GM23248 (cell line): Measurements from ENCODE around the gene FADS3. TPM values are rescaled to one million over a fixed set of nuclear protein-coding genes. Genes with fewer than 3 reads are reported as not detected.

ENCODE experiments used
- DNase-seq: peaks from one replicate; pipeline ENCODE4 v3.0.0-alpha.2; 2015
- H2AFZ ChIP-seq: fragments of 200-600 bp; sonication (generic); 2 replicates; pipeline ENCODE4 v1.6.1; 2016; ENCODE audit warnings: antibody characterized with exemption
- H3F3A ChIP-seq: fragments of 200-600 bp; sonication (generic); 2 replicates; pipeline ENCODE4 v1.6.1; 2016; ENCODE audit warnings: mild to moderate bottlenecking, antibody characterized with exemption, mixed run types; ENCODE audit not compliant: insufficient read depth
- H3K27ac ChIP-seq: fragments of 200-600 bp; sonication (generic); 2 replicates; pipeline ENCODE4 v1.5.1; 2016; ENCODE audit warnings: mild to moderate bottlenecking
- H3K27me3 ChIP-seq: fragments of 200-600 bp; sonication (generic); replicated peaks from 2 replicates; pipeline ENCODE4 v1.6.1; 2016; ENCODE audit warnings: mild to moderate bottlenecking; ENCODE audit not compliant: insufficient read depth
- H3K36me3 ChIP-seq: fragments of 200-600 bp; sonication (generic); 2 replicates; pipeline ENCODE4 v1.6.1; 2016; ENCODE audit warnings: low read depth, mild to moderate bottlenecking
- H3K4me1 ChIP-seq: fragments of 200-600 bp; sonication (generic); 2 replicates; pipeline ENCODE4 v1.6.1; 2016; ENCODE audit warnings: mild to moderate bottlenecking; ENCODE audit not compliant: insufficient read depth
- H3K4me2 ChIP-seq: fragments of 200-600 bp; sonication (generic); one replicate; pipeline ENCODE4 v1.6.1; 2016; ENCODE audit warnings: mild to moderate bottlenecking; ENCODE audit not compliant: unreplicated experiment
- H3K4me3 ChIP-seq: fragments of 200-600 bp; sonication (generic); 2 replicates; pipeline ENCODE4 v1.5.1; 2016; ENCODE audit warnings: mild to moderate bottlenecking
- H3K79me2 ChIP-seq: fragments of 200-600 bp; sonication (generic); 2 replicates; pipeline ENCODE4 v1.6.1; 2016; ENCODE audit warnings: mild to moderate bottlenecking; ENCODE audit not compliant: insufficient read depth
- H3K9ac ChIP-seq: fragments of 200-600 bp; sonication (generic); 2 replicates; pipeline ENCODE4 v1.6.1; 2016; ENCODE audit warnings: mild to moderate bottlenecking
- H3K9me2 ChIP-seq: fragments of 200-600 bp; sonication (generic); 2 replicates; pipeline ENCODE4 v1.6.1; 2016; ENCODE audit warnings: mixed run types, mild to moderate bottlenecking, moderate library complexity; ENCODE audit not compliant: insufficient read depth
- H3K9me3 ChIP-seq: fragments of 200-600 bp; sonication (generic); one replicate; pipeline ENCODE4 v1.6.1; 2017; ENCODE audit warnings: low read depth
- H4K20me1 ChIP-seq: fragments of 200-600 bp; sonication (generic); 2 replicates; pipeline ENCODE4 v1.6.0; 2016; ENCODE audit not compliant: insufficient read depth
- EZH2 ChIP-seq: fragments of 200-600 bp; sonication (generic); IDR thresholded peaks from 2 replicates; pipeline ENCODE4 v1.6.1; 2018; ENCODE audit warnings: antibody characterized with exemption, mild to moderate bottlenecking; ENCODE audit not compliant: insufficient read depth, poor library complexity, severe bottlenecking
- EZH2phosphoT487 ChIP-seq: fragments of 200-600 bp; sonication (generic); IDR thresholded peaks from 2 replicates; pipeline ENCODE4 v1.6.1; 2018; ENCODE audit warnings: antibody characterized with exemption, moderate library complexity, mild to moderate bottlenecking, low read depth; ENCODE audit not compliant: insufficient read depth
- WGBS, 2 experiments: methylation state at CpG; one replicate each; pipeline ENCODE4 v1.1.6; 2015 to 2017; ENCODE audit warnings: low lambda C conversion rate in 2 of 2, low coverage in 1 of 2; ENCODE audit errors: missing lambda C conversion rate in 2 of 2; 5-methylcytosine and 5-hydroxymethylcytosine counted together
- in situ Hi-C: fragments of 300-500 bp; cut with MboI; formaldehyde crosslinking; loops from 2 replicates; pipeline ENCODE4 v1.15.0; 2020
- polyA plus RNA-seq: library from polyadenylated mRNA; unstranded; fragments of >200 nt; fragmentation: Nextera tagmentation; extraction: Ambion mirVana; gene quantifications from 2 replicates; pipeline ENCODE4 v1.2.1, GENCODE V29; 2016
- total RNA-seq: library from RNA; depleted of rRNA; stranded (reverse); fragments of >200 nt; shearing (Covaris generic); gene quantifications from 2 replicates; pipeline ENCODE4 v1.2.3, GENCODE V29; 2014

FADS3 gene
- total and polyA plus RNA-seq, 2 experiments from 2014 or later: 135 to 203 TPM

GRCh38 chr11:61854966-61855714 is 36.2 kb downstream of the FADS3 start:
- H3K36me3 ChIP-seq: no peaks in the 10 kb centered on the region
- in situ Hi-C loops: no loop called here
- TF ChIP-seq EZH2phosphoT487 (no peak), EZH2 (no peak)

GRCh38 chr11:61854206-61854895 is 37.0 kb downstream of the FADS3 start:
- Histone ChIP-seq H3K4me2 (no peak overlapping the region), H3K36me3 (no peaks in the 10 kb centered on the region), H3K4me3 (no peak overlapping the region), H3K27me3 (no peaks in the 10 kb centered on the region), H3K9me2 (no peaks in the 10 kb centered on the region), H3K79me2 (no peaks in the 10 kb centered on the region), H3F3A (no peaks in the 10 kb centered on the region), H3K4me1 (no peaks in the 10 kb centered on the region), H3K27ac (no peak overlapping the region), H3K9ac (no peak overlapping the region), H3K9me3 (no peaks in the 10 kb centered on the region), H4K20me1 (no peaks in the 10 kb centered on the region), H2AFZ (no peak overlapping the region)
- in situ Hi-C loops: no loop called here
- 95 to 96% methylated on average over 17 of the region's 17 CpGs for whole genome bisulfite sequencing, 2 experiments
- no peak for DNase-seq
- TF ChIP-seq EZH2phosphoT487 (no peak), EZH2 (no peak)

More at GRCh38 chr11:61854966-61855714, 36.2 kb downstream of the FADS3 start:
- H3K4me2 ChIP-seq: no peak overlapping the region
- DNase-seq: no peak
- H3K9me3 ChIP-seq: no peaks in the 10 kb centered on the region
- H3K4me3 ChIP-seq: no peak overlapping the region
- no peaks in the 10 kb centered on the region for H3K4me1 ChIP-seq
- no peaks in the 10 kb centered on the region for H3K79me2 ChIP-seq
- H3K9me2 ChIP-seq: no peaks in the 10 kb centered on the region
- H3K27me3 ChIP-seq: no peaks in the 10 kb centered on the region
- H3K27ac ChIP-seq: no peak overlapping the region
- no peak overlapping the region for H3K9ac ChIP-seq
- no peak overlapping the region for H2AFZ ChIP-seq
- H3F3A ChIP-seq: no peaks in the 10 kb centered on the region
- no peaks in the 10 kb centered on the region for H4K20me1 ChIP-seq
- 87% methylated on average over 14 of the region's 14 CpGs for WGBS, 2 experiments

DNA sequence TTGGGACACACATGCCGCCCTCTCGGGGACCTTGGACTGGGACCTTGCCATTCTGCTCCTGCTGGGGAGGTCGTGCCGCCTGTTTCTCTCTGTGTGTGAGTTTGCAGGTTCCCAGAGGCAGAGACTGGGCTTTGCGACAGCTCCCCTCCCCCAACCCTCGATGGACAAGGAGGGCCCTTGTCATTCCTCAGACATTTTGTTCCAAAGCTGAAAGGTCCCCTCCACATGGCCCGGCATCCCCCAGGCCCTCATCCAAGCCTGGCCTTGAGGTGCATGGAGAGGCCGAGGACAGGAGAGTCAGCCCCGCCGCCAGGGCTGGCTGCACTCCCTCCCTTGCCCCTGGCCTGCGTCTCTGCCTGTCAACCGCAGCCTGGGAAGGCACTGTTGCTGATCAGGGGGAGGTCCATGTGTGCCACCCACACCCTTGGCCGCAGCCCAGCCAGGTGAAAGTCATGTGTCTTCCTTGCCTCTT is 37.6 kb downstream of the FADS3 start:
- Histone ChIP-seq H3K27me3 (no peaks in the 10 kb centered on the region), H3K36me3 (no peaks in the 10 kb centered on the region), H3K9me3 (no peaks in the 10 kb centered on the region), H3K4me2 (no peak overlapping the region), H2AFZ (no peak overlapping the region), H3K4me3 (no peak overlapping the region), H3F3A (no peaks in the 10 kb centered on the region), H3K27ac (no peak overlapping the region), H3K9me2 (no peaks in the 10 kb centered on the region), H3K79me2 (no peaks in the 10 kb centered on the region), H3K9ac (no peak overlapping the region), H3K4me1 (no peaks in the 10 kb centered on the region), H4K20me1 (no peaks in the 10 kb centered on the region)
- in situ Hi-C loops: no loop called here
- 78 to 81% methylated on average over 11 to 13 of the region's 13 CpGs for WGBS, 2 experiments
- DNase-seq: no peak
- TF ChIP-seq EZH2 (no peak), EZH2phosphoT487 (no peak)

GRCh38 chr11:61851900-61852295 is 39.4 kb downstream of the FADS3 start:
- in situ Hi-C loops: no loop called here
- 94 to 99% methylated on average over 6 of the region's 6 CpGs for WGBS, 2 experiments

More at GRCh38 chr11:61851900-61852295, 39.4 kb downstream of the FADS3 start:
- H2AFZ ChIP-seq: no peak overlapping the region
- H3K9me3 ChIP-seq: no peaks in the 10 kb centered on the region
- no peak for DNase-seq
- H3K4me3 ChIP-seq: no peak overlapping the region
- no peaks in the 10 kb centered on the region for H3K9me2 ChIP-seq
- H3K36me3 ChIP-seq: no peaks in the 10 kb centered on the region
- H4K20me1 ChIP-seq: no peaks in the 10 kb centered on the region
- no peaks in the 10 kb centered on the region for H3K27me3 ChIP-seq
- H3K27ac ChIP-seq: no peak overlapping the region
- H3K4me1 ChIP-seq: no peaks in the 10 kb centered on the region
- H3K4me2 ChIP-seq: no peak overlapping the region
- no peak overlapping the region for H3K9ac ChIP-seq
- no peaks in the 10 kb centered on the region for H3K79me2 ChIP-seq
- TF ChIP-seq EZH2phosphoT487: no peak
- no peak for TF ChIP-seq EZH2
- H3F3A ChIP-seq: no peaks in the 10 kb centered on the region
